WTC11 (cell line): ENCODE data around the gene PLCB2. TPM values are rescaled to one million over a fixed set of nuclear protein-coding genes. Genes with fewer than 3 reads are reported as not detected.
A peak's percentile ranks its signal among the peaks of the same experiment; 100 is the strongest.

Experiments used
- ATAC-seq: fragments of 200-7000 bp; cut with Tn5 transposase; 2 replicates; pipeline ENCODE4 v1.10.0; 2021; ENCODE audit warnings: mild to moderate bottlenecking, moderate library complexity
- CTCF ChIA-PET: fragments of 300-600 bp; sonication (Branson Sonifier 250); formaldehyde crosslinking; loops from one replicate; lab custom pipeline; 2021; ENCODE audit warnings: antibody characterized with exemption; lab: Charles Lee
- POLR2A ChIA-PET: fragments of 350-600 bp; sonication (Branson Sonifier 250); formaldehyde crosslinking; loops from one replicate; lab custom pipeline; 2021; ENCODE audit warnings: antibody characterized with exemption; lab: Charles Lee
- DNase-seq: peaks from one replicate; pipeline ENCODE4 v3.0.0; 2021; ENCODE audit warnings: low spot score
- H3K27ac Mint-ChIP-seq: 2 replicates; pipeline ENCODE4 v1.8.0; 2021; ENCODE audit warnings: mixed read lengths
- H3K27me3 Mint-ChIP-seq: 2 replicates; pipeline ENCODE4 v1.8.0; 2021; ENCODE audit warnings: low read depth, mild to moderate bottlenecking, moderate library complexity, mixed read lengths
- H3K36me3 Mint-ChIP-seq: 2 replicates; pipeline ENCODE4 v1.8.0; 2021; ENCODE audit warnings: mixed read lengths
- H3K4me1 Mint-ChIP-seq: 2 replicates; pipeline ENCODE4 v1.8.0; 2022; ENCODE audit warnings: mixed read lengths
- H3K4me3 Mint-ChIP-seq: 2 replicates; pipeline ENCODE4 v1.8.0; 2021; ENCODE audit warnings: mild to moderate bottlenecking, moderate library complexity, mixed read lengths
- H3K9me3 Mint-ChIP-seq: 2 replicates; pipeline ENCODE4 v1.8.0; 2021; ENCODE audit warnings: mixed read lengths
- CBFB ChIP-seq: sonication (generic); formaldehyde crosslinking; IDR thresholded peaks from 2 replicates; pipeline ENCODE4 v1.8.1; 2022; ENCODE audit warnings: mild to moderate bottlenecking, low read depth, missing genetic modification reagents
- CTCF ChIP-seq: fragments of 200-600 bp; IDR thresholded peaks from 2 replicates; pipeline ENCODE4 v1.8.0; 2022; ENCODE audit warnings: antibody characterized with exemption
- ERG ChIP-seq: fragments of 250-450 bp; sonication (Bioruptor Pico); IDR thresholded peaks from 2 replicates; pipeline ENCODE4 v1.8.0; 2021; ENCODE audit warnings: mild to moderate bottlenecking
- GRHL2 ChIP-seq: fragments of 250-450 bp; sonication (Bioruptor Pico); IDR thresholded peaks from 2 replicates; pipeline ENCODE4 v1.8.0; 2022; ENCODE audit warnings: mild to moderate bottlenecking, moderate library complexity; ENCODE audit not compliant: insufficient replicate concordance, severe bottlenecking
- KAT7 ChIP-seq: sonication (generic); formaldehyde crosslinking; IDR thresholded peaks from 2 replicates; pipeline ENCODE4 v1.8.1; 2023; ENCODE audit warnings: missing genetic modification reagents, mild to moderate bottlenecking, borderline replicate concordance
- MAX ChIP-seq: sonication (generic); formaldehyde crosslinking; IDR thresholded peaks from 2 replicates; pipeline ENCODE4 v1.8.0; 2022; ENCODE audit warnings: mild to moderate bottlenecking, missing genetic modification reagents
- NFYB ChIP-seq: sonication (generic); formaldehyde crosslinking; conservative IDR thresholded peaks from 2 replicates; pipeline ENCODE4 v1.8.0; 2022; ENCODE audit warnings: low read depth, missing genetic modification reagents
- RORB ChIP-seq: fragments of 250-450 bp; sonication (Bioruptor Pico); IDR thresholded peaks from 2 replicates; pipeline ENCODE4 v1.9.0; 2021; ENCODE audit warnings: mild to moderate bottlenecking
- SMAD3 ChIP-seq: sonication (generic); formaldehyde crosslinking; IDR thresholded peaks from 2 replicates; pipeline ENCODE4 v1.8.0; 2022; ENCODE audit warnings: missing genetic modification reagents, mild to moderate bottlenecking, borderline replicate concordance
- SOX15 ChIP-seq: fragments of 250-450 bp; sonication (Bioruptor Pico); IDR thresholded peaks from 2 replicates; pipeline ENCODE4 v1.9.0; 2021; ENCODE audit warnings: mild to moderate bottlenecking
- SP1 ChIP-seq: sonication (generic); formaldehyde crosslinking; conservative IDR thresholded peaks from 2 replicates; pipeline ENCODE4 v1.8.1; 2022; ENCODE audit warnings: missing genetic modification reagents
- ZNF317 ChIP-seq: sonication (generic); formaldehyde crosslinking; IDR thresholded peaks from 2 replicates; pipeline ENCODE4 v1.8.1; 2023; ENCODE audit warnings: low read depth, mild to moderate bottlenecking, moderate library complexity, missing genetic modification reagents, borderline replicate concordance
- ZNF423 ChIP-seq: fragments of 250-450 bp; sonication (Bioruptor Pico); IDR thresholded peaks from 2 replicates; pipeline ENCODE4 v2.1.2; 2022; ENCODE audit warnings: mild to moderate bottlenecking, moderate library complexity
- total RNA-seq: library from RNA; stranded (reverse); gene quantifications from 3 replicates; pipeline ENCODE4 v1.2.3, GENCODE V29; 2021

Gene PLCB2
- total RNA-seq, 1 experiment from 2014 or later: 15.2 TPM

- Mint-ChIP-seq H3K36me3 (no peaks in the 10 kb centered on the region), H3K9me3 (no peaks in the 10 kb centered on the region), H3K27ac (no peak overlapping the region), H3K4me3 (no peak overlapping the region), H3K4me1 (peaks cover 38% of the 10 kb centered on the region)
- DNase-seq (no peak), ATAC-seq (no peak)
- POLR2A ChIA-PET: interaction anchor here (0.9 to 1.6 kb wide), 3 partner anchors 17 to 43 kb away, joined by 3 to 4 read pairs (median 3); partner anchors contain the start of genes INAFM2 and KNSTRN
- CTCF ChIA-PET: interaction anchor here (0.7 to 9.6 kb wide), 20 partner anchors 12 to 168 kb away, joined by 3 to 264 read pairs (median 6); partner anchors contain the start of genes ANKRD63, BAHD1, INAFM2 and KNSTRN
- TF ChIP-seq KAT7 (CRISPR knock-in tag) (no peak), ZNF423 (CRISPR knock-in tag) (peak; percentile 37; the same call in 1 of the 2 replicates)
- TF ChIP-seq, all 79 proteins: peak for 1
- peaks cover 5% of the 10 kb centered on the region for H3K27me3 Mint-ChIP-seq
Observed at GRCh38 chr15:40340038-40340739, 32.5 kb upstream of the PLCB2 start.

- DNase-seq (no peak), ATAC-seq (no peak)
- TF ChIP-seq ZNF317 (CRISPR knock-in tag) (no peak), CTCF (peak; percentile 30; the same call in 1 of the 2 replicates)
- Mint-ChIP-seq H3K27me3 (peaks cover 5% of the 10 kb centered on the region), H3K9me3 (no peaks in the 10 kb centered on the region), H3K27ac (no peak overlapping the region), H3K36me3 (no peaks in the 10 kb centered on the region), H3K4me3 (no peak overlapping the region), H3K4me1 (peaks cover 40% of the 10 kb centered on the region)
- CTCF ChIA-PET: interaction anchor here (0.7 to 9.6 kb wide), 20 partner anchors 11 to 122 kb away, joined by 3 to 264 read pairs (median 10); partner anchors contain the start of genes ANKRD63, BAHD1, INAFM2 and KNSTRN
- POLR2A ChIA-PET: interaction anchor here (1.3 to 1.6 kb wide), 2 partner anchors 17 to 37 kb away, joined by 3 to 4 read pairs; partner anchors contain the start of gene INAFM2
Observed at GRCh38 chr15:40339621-40339945, 31.8 kb upstream of the PLCB2 start.

- H3K4me1 Mint-ChIP-seq: peaks cover 42% of the 10 kb centered on the region
- H3K9me3 Mint-ChIP-seq: no peaks in the 10 kb centered on the region
- POLR2A ChIA-PET: interaction anchor here (1.3 to 1.8 kb wide), 3 partner anchors 16 to 83 kb away, joined by 3 to 6 read pairs (median 4); partner anchors contain the start of gene INAFM2
- no peaks in the 10 kb centered on the region for H3K36me3 Mint-ChIP-seq
- no peak overlapping the region for H3K27ac Mint-ChIP-seq
- TF ChIP-seq GRHL2 (CRISPR knock-in tag) (no peak), ERG (no peak), SP1 (no peak)
- TF ChIP-seq, all 79 proteins: peak for 0
- CTCF ChIA-PET: interaction anchor here (1.1 to 9.6 kb wide), 32 partner anchors 11 to 160 kb away, joined by 3 to 264 read pairs (median 14); partner anchors contain the start of genes ANKRD63, BAHD1, DISP2 and INAFM2
- no peak for DNase-seq
- peaks cover 5% of the 10 kb centered on the region for H3K27me3 Mint-ChIP-seq
- no peak overlapping the region for H3K4me3 Mint-ChIP-seq
- no peak for ATAC-seq
Observed at GRCh38 chr15:40338921-40339620, 31.3 kb upstream of the PLCB2 start.

GRCh38 chr15:40338041-40338657, 30.4 kb upstream of the PLCB2 start:
- Mint-ChIP-seq H3K36me3 (no peaks in the 10 kb centered on the region), H3K9me3 (no peaks in the 10 kb centered on the region), H3K27me3 (peaks cover 5% of the 10 kb centered on the region), H3K4me3 (0 out of 2 replicates have a peak overlapping the region, but pooled peaks have one; percentile 27), H3K4me1 (peaks cover 42% of the 10 kb centered on the region), H3K27ac (no peak overlapping the region)
- TF ChIP-seq SMAD3: no peak
- no peak for TF ChIP-seq ERG
- no peak for TF ChIP-seq CBFB (CRISPR knock-in tag)
- TF ChIP-seq RORB: no peak
- TF ChIP-seq NFYB (CRISPR knock-in tag): no peak
- peak; percentile 87 for TF ChIP-seq CTCF
- no peak for TF ChIP-seq SOX15
- peak; percentile 26; the same call in 1 of the 2 replicates for TF ChIP-seq MAX (CRISPR knock-in tag)
- DNase-seq (peak; percentile 92), ATAC-seq (peak; percentile 82)
- ChIA-PET POLR2A (interaction anchor here (1.6 to 2.8 kb wide), 3 partner anchors 10 to 83 kb away, joined by 6 to 10 read pairs (median 6); partner anchors contain the start of gene INAFM2), CTCF (interaction anchor here (0.6 to 9.6 kb wide), 45 partner anchors 10 to 293 kb away, joined by 3 to 264 read pairs (median 9); partner anchors contain the start of genes BAHD1, DISP2, INAFM2 and IVD)
